ENCODE data around the gene SBNO1.

DNA sequence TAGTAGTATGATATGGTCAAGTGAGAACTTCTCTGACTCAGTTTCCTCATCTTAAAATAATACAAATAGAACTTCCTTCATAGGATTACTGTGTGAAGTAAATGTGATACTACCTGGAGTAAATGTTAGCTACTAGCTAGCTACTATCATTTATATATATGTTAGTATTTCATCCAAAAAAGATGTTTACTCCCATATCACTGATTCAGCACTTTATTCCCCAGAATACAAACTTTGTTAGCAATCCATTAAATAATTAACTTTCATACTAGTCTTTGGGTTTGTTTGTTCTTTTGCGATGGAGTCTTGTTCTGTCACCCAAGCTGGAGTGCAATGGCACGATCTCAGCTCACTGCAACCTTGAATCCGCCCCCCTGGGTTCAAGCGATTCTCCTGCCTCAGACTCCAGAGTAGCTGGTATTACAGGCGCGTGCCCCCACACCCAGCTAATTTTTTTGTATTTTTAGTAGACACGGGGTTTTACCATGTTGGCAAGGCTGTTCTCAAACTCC, 8.4 kb downstream of the SBNO1 start:
- no peak for TF ChIP-seq EZH2phosphoT487 (IDR thresholded peaks at IDR 0.05; ENCODE audit: low read depth)
- TF ChIP-seq, protein P1, sequence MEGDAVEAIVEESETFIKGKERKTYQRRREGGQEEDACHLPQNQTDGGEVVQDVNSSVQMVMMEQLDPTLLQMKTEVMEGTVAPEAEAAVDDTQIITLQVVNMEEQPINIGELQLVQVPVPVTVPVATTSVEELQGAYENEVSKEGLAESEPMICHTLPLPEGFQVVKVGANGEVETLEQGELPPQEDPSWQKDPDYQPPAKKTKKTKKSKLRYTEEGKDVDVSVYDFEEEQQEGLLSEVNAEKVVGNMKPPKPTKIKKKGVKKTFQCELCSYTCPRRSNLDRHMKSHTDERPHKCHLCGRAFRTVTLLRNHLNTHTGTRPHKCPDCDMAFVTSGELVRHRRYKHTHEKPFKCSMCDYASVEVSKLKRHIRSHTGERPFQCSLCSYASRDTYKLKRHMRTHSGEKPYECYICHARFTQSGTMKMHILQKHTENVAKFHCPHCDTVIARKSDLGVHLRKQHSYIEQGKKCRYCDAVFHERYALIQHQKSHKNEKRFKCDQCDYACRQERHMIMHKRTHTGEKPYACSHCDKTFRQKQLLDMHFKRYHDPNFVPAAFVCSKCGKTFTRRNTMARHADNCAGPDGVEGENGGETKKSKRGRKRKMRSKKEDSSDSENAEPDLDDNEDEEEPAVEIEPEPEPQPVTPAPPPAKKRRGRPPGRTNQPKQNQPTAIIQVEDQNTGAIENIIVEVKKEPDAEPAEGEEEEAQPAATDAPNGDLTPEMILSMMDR (IDR thresholded peaks at IDR 0.05; ENCODE audit: low read depth, low read length): no peak
